NCI-H1930 (cell line): ENCODE results near the gene MAP1LC3A.

ENCODE experiments used
- DNase-seq, 2 experiments: peaks; one replicate each; lab custom pipeline; 2025; lab: John Stamatoyannopoulos, UW

The MAP1LC3A gene

DNA sequence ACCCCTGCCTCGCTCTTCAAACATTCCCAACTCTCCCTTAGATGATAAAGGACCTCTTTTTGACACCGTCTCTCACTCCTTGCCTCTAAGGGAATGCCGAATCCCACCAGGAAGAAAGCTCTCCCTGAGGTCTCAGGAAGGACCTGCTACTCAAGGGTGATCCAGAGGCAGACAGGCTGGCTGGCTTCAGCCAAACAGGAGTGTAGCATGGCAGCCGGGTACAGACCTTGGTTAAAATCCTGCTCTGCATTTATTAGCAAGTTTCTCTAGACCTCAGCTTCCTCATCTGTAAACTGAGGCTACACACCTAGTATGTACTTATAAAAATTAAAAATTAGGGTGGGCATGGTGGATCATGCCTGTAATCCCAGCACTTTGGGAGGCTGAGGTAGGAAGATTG lies 17.2 kb downstream of the MAP1LC3A start:
- no peak for DNase-seq

DNA sequence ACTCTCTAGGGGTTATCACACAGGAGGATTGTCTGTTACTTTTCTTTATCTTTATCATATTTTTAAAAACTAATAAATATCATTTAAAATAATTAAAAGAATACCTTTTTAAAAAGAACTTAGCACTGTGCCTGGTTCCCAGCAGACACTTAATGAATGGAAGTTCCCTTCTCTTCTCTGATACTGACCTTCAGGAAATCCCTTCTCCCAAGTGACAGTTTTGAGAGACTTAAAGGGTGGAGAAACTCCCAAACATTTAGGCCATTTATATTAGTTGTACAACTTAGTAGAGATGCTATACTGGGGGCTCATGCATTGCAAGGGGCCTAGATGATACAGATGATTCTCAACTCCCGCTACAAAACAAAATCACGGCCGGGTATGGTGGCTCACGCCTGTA lies 18.5 kb downstream of the MAP1LC3A start:
- no peak for DNase-seq

- no peak for DNase-seq
These were observed 19.5 kb downstream of the MAP1LC3A start for GRCh38 chr20:34578025-34578424.

DNA sequence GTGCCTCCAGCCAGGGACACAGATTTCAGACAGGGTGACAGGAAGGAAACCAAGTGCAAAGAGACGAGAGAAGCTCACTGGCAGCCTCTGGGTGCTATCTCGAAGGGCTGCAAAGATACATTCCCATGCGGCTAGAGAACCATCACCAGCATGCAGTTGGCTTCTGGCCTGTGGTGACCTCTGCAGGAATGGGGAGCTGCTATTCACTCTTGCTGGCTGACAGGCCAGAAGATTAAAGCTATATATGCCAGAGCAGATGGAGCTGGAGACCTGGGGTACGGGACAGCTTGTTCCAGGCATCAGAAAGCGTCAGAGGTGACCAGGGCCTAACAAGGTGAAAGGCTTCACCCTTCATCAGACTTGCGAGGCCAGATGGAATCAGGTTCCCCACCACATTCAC lies 20.0 kb downstream of the MAP1LC3A start:
- DNase-seq = no peak

DNA sequence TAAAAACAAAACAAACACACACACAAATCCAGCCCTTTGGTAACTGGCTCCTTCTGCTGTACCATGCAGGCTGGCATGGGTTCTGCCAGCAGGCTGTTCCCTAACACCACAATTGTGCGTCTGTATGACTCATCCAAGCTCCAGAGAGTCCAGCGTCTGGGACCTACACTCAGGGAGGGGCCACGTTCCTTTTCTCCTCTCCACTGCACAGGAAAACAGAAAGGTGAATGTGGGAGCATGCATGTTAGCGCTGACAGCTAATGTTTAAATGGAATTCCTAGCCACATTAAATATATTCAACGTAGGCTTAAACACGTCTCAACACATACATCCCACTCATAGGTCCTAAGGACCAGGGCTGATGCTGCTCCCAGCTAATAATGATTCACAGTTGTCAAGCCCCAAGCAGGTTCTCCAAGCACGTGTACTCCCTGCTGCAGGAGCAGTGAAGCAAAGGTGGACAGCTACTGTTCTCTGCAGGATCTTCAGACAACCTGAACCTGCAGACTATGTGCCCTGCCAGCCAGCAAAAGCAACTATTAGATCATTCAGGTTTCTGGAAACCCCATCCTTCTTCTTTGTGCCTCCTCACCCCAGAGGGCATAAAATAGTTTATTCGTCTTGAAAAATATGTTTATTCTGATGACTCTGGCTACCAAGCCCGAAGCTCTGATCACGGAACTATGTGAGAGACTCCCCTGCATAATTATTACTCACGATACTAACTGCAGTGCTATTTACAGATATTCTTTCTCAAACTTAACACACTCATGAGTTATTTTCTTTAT lies 20.9 kb downstream of the MAP1LC3A start:
- no peak for DNase-seq

GRCh38 chr20:34579979-34580940 lies 21.7 kb downstream of the MAP1LC3A start:
- DNase-seq = no peak

DNA sequence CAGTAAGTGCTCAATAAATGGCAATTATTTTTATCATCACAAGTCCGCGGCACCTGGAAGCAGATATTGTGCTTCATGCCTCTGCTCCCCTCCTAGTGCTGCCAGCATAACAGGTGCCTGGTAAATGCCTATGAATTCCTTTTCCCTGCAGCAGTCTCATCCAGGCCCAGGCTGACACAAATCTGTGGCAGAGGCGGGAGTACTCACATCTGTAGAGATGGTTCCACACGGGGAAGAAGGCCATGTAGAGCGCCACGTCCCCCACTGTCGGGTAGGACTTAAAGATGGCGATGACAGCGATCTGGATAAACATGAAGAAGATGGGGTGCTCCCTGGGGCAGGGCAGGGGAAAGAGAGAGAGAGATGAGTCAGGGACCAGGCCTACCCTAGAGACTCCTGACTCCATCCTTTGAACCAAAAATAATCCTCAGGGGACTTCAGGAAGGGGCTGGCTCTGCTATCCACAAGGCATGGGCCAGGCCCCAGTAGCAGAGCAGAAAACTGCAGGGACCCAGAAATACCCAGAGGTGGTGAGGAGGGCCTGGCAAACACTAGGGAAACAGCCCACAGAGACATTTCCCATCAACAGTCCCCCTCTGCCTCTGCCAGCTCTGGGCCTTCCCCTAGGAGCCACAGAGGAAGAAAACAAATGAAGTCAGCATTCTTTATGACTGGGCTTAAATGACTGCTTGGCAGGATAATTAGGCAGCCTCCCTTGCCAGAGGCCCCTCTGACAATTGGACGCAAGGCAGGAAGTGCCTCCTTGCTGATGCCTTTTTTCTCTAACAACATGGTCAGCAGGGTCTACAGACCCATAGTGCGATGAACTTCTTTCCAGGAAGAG lies 23.0 kb downstream of the MAP1LC3A start:
- DNase-seq = no peak

DNA sequence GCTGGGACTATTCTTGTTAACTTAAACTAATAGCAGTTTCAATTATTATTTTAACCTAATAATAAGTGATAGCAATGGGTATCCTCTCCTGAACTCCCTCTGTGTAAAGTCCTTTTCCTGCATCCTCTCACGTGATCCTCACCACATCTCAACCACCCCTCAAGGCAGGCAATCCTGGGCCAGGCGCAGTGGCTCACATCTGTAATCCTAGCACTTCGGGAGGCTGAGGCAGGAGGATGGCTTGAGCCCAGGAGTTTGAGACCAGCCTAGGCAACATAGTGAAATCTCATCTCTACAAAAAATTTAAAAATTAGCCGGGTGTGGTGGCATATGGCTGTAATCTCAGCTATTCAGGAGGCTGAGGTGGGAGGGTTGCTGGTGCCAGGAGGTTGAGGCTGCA lies 23.7 kb downstream of the MAP1LC3A start:
- DNase-seq = no peak

- DNase-seq = no peak
These were observed 24.4 kb downstream of the MAP1LC3A start for GRCh38 chr20:34582911-34583310.

- no peak for DNase-seq
These were observed 25.0 kb downstream of the MAP1LC3A start for GRCh38 chr20:34583544-34583943.

DNA sequence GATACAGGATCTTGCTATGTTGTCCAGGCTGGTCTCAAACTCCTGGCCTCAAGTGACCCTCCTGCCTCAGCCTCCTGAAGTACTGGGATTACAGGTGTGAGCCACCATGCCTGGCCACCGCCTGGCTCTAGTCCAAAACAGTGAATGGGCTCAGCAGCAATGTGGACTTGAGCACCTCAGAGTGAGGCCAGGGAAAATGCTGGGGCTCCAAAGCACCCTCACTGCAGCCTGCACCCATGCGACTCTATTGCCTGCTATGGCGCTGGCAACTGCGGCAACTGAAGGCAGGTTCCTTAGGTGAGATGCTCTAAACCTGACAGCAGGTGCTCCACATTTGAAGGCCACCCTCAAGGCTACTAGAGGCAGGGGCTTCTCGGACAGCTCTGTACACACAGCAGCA lies 26.5 kb downstream of the MAP1LC3A start:
- DNase-seq = no peak

- no peak for DNase-seq
These were observed 28.1 kb downstream of the MAP1LC3A start for GRCh38 chr20:34586488-34587163.

DNA sequence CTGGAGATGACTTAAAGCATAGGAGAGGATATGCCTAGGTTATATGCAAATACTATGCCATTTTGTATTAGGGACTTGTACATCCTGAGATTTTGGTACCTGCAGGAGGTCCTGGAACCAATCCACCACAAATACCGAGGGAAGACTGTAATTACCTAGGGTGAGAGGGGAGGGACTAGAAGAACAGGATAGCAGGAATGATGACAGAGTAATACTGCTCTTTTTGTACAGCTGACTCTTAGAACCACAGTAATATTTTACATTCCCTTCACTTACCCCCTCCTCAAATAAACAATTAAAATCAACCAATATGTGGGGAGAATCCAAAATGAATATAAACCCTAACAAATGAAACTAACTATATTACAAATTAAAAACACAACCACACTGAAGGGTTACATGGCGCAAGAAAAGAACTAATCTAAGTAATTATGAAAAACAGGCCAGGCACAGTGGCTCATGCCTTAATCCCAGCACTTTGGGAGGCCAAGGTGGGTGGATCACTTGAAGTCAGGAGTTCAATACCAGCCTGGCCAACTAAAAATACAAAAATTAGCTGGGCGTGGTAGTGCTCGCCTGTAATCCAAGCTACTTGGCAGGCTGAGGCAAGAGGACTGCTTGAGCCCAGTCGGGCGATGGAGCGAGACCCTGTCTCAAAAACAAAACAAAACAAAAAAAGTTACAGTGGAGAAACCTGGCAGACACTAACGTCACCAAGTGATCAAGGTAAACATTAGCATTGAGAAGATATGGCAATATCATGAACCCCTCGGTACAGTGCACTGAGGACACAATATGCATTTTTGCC lies 37.1 kb downstream of the MAP1LC3A start:
- no peak for DNase-seq

DNA sequence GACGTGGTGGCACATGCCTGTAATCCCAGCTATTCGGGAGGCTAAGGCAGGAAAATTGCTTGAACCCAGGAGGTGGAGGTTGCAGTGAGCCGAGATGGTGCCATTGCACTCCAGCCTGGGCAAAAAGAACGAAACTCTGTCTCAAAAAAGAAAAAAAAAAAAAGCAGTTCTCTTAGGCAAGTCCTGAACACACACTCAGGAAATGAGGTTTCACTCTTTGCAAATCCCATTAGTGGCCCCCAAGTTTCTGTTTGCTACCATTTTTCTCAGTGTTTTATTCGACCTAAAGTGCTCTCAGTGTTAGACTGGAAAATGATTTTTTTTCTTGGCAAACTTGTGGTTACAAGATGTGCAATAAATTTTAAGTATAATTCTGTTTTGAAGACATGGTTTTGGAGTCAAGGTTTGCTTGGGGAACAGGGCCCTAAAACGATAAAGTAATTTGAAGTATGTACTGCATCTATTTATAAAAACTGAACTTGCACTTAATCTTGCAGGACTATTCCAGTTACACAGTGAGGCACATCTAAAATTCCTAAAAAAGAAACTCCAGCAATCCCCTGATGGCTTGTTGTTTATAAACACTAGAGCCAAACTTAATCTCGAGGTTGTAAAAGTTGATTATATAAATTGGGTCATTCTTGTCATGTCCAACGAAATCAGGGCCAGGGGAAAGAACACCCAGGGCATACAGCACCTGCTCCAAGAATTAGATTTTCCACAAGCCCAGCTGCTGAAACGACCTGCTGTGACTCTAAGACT lies 42.6 kb downstream of the MAP1LC3A start:
- DNase-seq = no peak

GRCh38 chr20:34604980-34605788 lies 46.7 kb downstream of the MAP1LC3A start:
- DNase-seq = no peak

- DNase-seq = no peak
These were observed 48.5 kb downstream of the MAP1LC3A start for GRCh38 chr20:34607066-34607465.
